HG02588 (cell line): ENCODE measurements around the gene PRKAG2.

Source experiments
- ATAC-seq: cut with Tn5 transposase; IDR thresholded peaks from one replicate; pipeline ENCODE4 v1.9.1; 2021; ENCODE audit warnings: mild to moderate bottlenecking, moderate library complexity; ENCODE audit not compliant: unreplicated experiment

Gene PRKAG2

GRCh38 chr7:151717415-151717814, 159.5 kb downstream of the PRKAG2 start:
- no peak for ATAC-seq

GRCh38 chr7:151716323-151716722, 160.6 kb downstream of the PRKAG2 start:
- no peak for ATAC-seq

DNA sequence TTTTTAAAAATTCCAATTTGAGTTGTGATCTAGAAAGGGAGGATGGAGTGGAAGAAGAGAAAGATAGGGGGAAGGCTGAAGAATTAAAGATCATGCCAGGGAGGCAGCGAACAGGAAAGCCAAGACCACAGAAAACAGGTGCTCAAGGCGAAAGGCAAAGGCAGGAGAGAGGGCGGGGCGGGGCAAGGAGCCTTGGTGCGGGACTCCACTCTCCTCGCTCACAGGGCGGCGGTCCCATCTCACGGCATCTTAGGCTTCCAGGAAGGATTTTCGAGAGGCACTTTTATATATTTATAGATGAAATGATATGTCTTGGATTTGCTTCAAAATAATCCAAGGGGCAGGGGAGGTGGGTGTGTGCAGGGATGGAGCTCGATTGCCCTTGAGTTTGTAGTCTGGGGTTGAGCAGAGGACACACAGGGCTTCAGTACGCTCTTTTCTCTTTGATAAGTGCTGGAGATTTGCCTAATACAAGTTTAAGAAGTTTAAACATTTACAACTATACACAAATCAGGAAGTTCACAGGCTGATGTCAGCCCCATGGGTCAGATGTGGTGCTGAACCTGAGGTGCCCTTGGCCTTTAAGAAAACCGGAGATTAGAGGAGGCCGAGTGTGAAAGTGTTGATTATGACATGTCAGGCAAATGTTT, 161.1 kb downstream of the PRKAG2 start:
- no peak for ATAC-seq

DNA sequence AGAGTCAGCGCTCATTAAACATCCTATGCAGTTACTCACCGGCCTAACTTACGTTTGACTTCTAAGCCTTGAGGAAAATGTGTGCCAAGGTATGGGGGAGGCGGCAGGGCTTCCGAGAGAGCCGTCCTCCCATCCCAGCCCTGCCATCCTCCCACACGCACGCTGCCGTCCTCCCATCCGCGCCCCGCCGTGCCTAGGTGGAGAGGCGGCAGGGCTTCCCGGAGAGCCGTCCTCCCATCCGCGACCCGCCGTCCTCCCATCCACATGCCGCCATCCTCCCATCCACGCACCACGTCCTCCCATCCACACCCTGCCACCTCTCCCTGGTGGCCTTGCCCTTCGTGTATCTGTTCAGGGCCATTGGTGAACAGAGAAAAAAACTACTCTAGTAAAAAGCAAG, 162.7 kb downstream of the PRKAG2 start:
- no peak for ATAC-seq

- no peak for ATAC-seq
Observed at GRCh38 chr7:151712810-151713125, 164.1 kb downstream of the PRKAG2 start.

DNA sequence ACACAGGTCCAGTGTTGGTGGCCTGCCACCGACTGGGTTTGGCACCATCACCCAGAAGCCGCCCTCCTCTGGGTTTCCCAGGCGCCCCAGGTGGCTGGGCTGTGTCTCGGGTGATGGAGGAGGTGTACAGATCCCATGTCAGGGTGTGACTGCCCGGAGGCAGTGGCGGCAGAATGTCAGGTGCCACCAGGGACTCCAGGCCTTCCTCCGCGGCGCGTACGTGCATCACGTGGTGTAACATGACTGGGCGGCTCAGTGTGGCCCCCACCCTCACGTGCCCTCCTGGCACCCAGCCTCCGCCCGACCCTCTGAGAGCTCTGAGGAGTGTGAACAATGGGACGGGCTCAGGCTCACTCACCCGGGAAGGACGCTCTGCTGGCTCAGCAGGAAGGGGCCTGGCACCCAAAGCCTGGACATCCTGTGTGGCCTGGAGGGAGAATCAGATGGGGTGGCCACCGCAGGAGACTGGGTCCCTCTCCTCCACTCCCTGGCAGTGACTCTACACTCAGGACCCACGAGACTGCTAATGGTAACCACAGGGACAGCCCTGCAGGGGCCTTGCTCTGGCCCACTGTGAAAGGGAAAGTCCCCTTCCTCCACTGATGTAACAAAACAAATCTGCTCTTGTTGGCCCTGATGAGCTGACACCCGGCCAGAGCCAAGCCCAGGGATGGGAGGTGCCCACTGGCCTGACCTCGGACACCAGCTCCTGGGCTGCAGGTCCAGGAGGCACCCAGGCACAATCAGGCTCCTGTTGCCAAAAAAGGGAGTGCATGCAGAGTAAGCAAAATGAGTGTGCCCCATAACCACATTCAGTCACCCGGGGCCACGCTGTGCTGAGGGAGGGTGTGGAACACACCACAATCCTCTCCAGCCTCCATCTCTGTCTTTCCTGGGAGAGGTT, 164.8 kb downstream of the PRKAG2 start:
- no peak for ATAC-seq

DNA sequence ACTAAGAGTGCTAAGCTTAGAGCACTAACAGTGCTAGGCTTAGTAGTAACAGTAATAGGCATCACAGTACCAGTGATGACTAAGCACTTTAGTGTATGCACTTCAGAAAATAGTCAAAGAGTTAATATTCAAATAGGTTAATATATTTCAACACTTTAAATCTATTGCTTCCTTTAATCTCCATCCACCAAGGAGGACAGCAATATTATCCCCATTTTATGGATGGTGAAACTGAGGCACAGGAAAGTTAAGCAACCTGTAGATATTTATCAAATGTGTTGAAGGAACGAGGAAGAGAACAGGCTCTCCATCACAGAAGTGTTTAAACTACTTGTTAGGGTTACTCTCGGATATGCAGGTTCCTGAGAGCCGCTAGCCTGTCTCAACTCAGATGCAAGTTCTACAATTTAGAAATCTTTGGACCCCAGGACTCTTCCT, 165.5 kb downstream of the PRKAG2 start:
- no peak for ATAC-seq

DNA sequence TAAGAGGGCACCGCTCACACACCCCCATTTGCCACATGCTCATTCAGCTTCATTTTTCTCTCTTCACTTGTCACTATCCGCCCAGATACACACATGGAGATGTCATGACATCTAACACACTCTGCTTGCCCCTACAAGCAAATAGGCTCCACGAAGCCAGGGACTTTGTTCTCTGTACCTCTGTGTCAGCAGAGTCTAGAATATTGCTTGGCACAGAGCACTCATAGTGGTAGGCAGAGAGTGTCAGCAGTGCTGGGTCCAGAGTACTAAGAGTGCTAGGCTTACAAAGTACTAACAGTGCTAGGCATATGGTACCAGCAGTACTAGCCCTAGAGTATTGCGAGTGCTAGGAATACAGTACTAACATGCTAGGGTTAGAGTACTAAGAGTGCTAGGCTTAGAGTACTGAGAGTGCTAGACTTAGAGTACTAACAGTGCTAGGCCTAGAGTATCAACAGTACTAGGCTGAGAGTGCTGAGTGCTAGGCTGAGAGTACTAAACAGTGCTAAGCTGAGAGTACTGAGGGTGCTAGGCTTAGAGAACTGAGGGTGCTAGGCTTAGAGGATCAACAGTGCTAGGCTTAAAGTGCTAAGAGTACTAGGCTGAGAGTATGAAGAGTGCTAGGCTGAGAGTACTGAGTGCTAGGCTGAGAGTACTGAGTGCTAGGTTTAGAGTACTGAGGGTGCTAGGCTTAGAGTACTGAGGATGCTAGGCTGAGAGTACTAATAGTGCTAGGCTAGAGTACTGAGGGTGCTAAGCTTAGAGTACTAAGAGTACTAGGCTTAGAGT, 166.1 kb downstream of the PRKAG2 start:
- ATAC-seq = no peak

DNA sequence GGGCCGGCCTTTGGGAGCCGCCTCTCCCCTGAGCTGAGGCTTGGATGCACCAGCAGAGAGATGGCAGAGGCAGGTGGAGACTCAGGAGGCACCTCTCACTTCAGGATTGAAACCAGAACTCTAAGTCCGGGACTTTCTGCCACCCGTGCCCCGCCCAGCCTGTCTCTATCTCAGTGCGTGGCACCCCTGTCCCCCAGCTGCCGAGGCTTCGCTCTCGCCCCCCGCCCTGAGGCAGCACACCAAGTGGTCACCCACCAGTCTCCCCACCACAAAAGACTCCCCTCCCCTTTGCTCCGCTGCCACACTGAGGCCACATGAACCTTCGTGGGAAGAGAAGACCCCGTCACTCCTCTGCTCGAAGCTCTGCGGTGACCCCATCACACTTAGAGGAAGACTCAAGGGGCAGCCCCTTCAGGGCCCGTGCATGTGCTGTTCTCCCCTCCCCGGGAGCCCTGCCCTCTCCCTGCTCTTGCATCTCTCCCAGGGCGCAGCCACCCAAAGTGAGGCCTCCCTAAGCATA, 166.7 kb downstream of the PRKAG2 start:
- ATAC-seq = no peak

DNA sequence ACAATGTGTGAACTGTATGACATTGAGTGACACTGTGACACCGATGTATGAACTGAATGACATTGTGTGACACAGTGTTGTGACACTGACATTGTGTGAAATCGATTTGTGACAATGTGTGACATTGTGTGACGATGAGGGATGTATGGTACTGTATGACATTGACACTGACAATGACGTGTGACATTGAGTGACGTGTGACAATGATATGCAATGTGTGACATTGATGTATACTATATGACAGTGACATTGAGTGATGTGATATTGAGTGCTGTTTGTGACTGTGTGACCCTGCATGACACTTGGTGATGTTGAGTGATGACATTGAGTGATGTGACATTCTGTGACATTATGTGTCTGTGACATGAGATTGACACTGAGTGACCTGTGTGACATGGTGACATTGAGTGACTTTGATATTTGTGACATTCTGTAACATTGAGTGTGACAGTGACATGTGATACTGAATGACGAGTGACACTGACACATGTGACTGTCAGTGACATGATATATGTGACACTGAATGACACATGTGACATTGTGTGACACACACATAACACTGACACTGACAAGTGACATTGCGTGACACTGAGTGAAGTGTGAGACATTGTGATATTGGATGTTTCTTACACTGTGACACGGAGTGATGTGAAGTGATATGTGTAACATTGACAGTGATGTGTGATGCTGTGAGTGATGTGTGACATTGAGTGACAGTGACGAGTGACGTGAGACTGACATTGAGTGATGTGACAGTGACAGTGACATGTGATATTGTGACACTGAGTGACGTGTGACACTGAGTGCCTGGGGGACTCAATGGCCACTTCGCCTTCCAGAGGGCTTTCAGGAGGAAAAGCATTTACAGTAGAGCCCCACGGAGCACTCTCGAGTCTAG, 167.5 kb downstream of the PRKAG2 start:
- ATAC-seq = no peak

DNA sequence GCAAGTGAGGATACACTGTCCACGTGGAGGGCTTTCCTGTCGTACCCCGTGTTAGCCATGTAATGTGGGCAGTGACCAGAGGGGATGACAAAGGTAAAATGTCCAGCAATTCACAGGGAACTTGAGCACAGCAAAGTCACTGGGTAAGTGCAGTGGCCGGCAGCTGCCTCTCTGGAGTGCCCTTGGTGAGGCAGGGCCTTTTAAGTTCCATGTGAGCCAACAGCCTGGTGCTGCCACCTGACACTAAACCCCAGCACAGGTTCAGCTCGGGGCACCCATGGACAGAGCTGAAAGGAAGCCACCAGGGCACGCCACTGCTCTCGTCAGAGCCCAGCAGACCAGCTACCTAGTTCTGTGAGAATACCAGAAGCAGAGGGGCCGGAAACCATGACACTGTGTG, 168.3 kb downstream of the PRKAG2 start:
- ATAC-seq = no peak

DNA sequence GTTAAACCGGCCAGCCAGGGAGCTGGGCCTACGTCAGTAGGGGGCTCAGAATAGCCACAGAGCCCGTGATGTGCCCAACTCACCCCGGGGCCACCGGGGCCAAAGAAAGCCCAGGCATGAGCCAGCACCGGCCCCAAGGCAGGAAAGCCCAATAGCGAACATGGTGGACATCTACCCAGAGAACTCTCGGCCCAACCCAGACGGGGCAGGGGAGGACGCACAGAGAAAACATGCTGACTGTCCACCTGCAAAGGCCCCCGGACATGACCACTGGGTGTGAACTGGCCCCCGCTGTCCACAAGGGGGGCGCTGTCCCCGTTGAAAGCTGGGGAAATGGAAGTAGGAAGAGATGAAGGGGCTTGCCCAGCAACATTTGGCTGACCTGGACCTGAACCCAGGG, 169.2 kb downstream of the PRKAG2 start:
- ATAC-seq = no peak

DNA sequence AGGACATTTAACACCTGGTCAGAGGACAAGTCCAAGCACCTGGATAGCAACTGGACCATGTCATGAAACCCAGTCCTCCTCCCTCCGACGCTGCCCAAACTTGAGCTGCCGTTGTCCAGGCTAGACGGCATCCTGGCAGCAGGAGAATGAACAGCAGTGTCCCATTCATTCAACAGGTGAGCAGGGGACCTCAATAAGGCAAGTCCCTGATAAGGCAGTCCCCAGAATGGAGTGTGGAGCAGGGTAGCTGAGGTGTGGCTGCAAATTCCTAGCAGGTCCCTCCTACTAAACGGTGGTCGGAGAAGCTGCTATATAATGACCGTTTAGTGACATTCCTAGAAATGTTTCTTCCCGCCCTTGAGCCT, 169.8 kb downstream of the PRKAG2 start:
- ATAC-seq = no peak

DNA sequence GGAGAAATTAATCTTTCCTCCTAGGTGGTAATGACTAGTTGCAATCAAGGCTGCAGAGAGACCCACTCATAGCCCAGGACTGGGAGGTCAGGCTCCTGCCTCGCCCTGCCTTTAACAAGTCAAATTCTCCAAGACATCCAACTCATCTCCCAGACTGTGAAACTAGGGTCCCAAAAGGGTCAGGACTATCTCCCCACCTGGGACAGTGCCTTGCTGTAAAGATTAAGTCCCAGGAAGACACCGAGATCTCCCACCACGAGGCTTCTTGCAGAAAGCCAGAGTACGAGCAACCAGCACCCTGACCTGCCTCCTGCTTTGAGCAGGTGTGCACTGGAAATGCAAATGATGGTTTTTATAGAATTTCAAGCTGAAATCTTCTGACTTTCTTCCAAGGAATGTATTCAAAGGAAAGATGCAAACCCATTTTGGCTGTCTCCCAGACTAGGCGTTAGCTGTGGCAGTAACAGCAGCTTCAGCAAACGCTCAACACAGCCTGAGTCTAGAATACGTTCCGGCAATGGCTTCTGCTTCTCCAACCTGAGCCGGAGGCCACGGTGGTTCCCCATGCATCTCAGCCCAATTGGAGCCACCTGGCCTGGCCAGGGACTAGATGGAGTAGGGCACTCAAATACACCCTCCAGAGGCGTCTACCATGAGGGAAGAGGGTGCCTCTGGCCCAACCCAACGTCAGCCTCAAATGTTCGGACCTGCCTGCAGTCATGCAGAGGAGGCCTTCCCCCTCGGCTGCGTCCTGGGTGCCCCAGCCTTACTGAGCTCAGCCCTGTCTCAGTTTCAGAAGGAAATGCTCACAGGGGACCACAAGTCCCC, 170.4 kb downstream of the PRKAG2 start:
- ATAC-seq = no peak

GRCh38 chr7:151705636-151706276, 171.2 kb downstream of the PRKAG2 start:
- no peak for ATAC-seq

DNA sequence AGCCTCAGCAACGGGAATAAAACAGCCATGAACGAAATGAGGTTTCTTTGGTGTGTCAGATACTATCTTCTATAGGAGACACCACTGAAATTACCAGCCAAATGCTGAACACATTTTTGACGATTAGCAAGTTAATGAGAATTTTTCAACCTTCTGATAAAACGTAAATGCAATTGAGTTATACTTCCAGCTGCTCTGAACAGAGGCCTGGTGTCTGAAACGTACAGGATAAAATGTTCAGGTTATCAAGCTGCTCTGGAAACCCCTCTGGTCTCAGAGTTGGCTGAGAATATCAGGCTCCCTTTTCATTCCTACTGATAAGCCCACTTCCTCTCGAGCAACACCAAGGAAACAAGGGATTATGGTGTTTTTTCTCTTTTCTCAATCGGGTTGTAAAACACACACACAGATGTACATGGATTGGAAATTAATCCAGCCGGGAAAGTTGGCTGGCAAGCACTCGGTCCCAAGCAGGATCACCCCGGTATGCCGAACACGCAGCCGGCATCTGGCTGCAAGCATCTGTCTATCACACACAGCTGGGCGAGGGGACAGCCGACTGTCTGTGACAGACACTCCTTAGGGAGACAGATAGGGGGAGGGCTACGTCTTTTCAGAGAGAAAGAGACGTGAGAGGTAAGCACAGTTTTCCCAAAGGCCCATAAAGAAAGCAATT, 171.8 kb downstream of the PRKAG2 start:
- ATAC-seq = no peak

DNA sequence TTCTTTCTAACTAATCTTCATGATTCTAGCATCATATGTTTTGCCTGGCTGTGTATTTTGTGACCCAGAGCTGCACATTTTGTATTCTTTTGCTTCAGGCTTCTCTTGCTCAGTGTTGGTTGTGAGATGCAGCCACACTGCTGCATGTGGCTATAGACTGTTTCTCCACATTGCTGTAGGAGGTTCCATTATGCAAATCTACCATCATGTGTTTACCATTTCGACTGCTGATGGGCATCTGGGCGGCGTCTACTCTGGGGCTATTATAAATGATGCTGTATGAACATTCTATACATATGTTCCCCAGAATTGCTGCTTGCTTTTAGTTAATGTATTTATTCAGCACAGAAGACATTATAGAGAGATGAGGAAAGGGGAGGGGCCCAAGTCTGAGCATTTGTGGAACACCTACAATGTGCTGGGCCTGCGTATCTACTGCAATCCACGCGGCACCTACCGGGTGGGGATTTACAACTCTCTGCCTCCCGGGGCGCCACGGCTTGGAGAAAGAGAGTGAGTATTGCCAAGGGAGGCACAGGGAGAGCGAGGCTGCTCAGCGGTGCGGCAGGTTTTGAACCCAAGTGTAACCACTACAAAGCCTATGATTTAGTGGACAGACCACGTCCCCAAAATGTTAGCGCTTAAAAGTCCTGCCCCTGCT, 172.5 kb downstream of the PRKAG2 start:
- no peak for ATAC-seq

- ATAC-seq = no peak
Observed at GRCh38 chr7:151702961-151703360, 174.0 kb downstream of the PRKAG2 start.
